Smooth muscle cell (in vitro differentiated cells): ENCODE measurements around the gene CORIN. TPM values are rescaled to one million over a fixed set of nuclear protein-coding genes. Genes with fewer than 3 reads are reported as not detected.

ENCODE experiments used
- DNase-seq: peaks from one replicate; lab custom pipeline; 2025; ENCODE audit not compliant: unreplicated experiment; lab: John Stamatoyannopoulos, UW
- H2AFZ ChIP-seq: fragments of 200-600 bp; sonication (generic); 2 replicates; pipeline ENCODE4 v1.6.0; 2016; ENCODE audit warnings: antibody characterized with exemption, low read depth, mild to moderate bottlenecking
- H3F3A ChIP-seq: fragments of 200-600 bp; sonication (generic); 2 replicates; pipeline ENCODE4 v1.6.0; 2017; ENCODE audit warnings: antibody characterized with exemption, low read depth
- H3K27ac ChIP-seq: fragments of 200-600 bp; sonication (generic); 2 replicates; pipeline ENCODE4 v1.5.1; 2016; ENCODE audit warnings: low read depth, mild to moderate bottlenecking
- H3K27me3 ChIP-seq: fragments of 200-600 bp; sonication (generic); 2 replicates; pipeline ENCODE4 v1.6.1; 2016; ENCODE audit warnings: low read depth, mild to moderate bottlenecking
- H3K36me3 ChIP-seq: fragments of 200-600 bp; sonication (generic); 2 replicates; pipeline ENCODE4 v1.5.1; 2016; ENCODE audit warnings: low read depth
- H3K4me1 ChIP-seq: fragments of 200-600 bp; sonication (generic); 2 replicates; pipeline ENCODE4 v1.5.1; 2016; ENCODE audit warnings: low read depth
- H3K4me2 ChIP-seq: fragments of 200-600 bp; sonication (generic); 2 replicates; pipeline ENCODE4 v1.6.0; 2016; ENCODE audit warnings: mild to moderate bottlenecking
- H3K4me3 ChIP-seq: fragments of 200-600 bp; sonication (generic); 2 replicates; pipeline ENCODE4 v1.5.1; 2016; ENCODE audit warnings: mild to moderate bottlenecking
- H3K79me2 ChIP-seq: fragments of 200-600 bp; sonication (generic); 2 replicates; pipeline ENCODE4 v1.6.0; 2016; ENCODE audit warnings: low read depth, mild to moderate bottlenecking
- H3K9ac ChIP-seq: fragments of 200-600 bp; sonication (generic); 2 replicates; pipeline ENCODE4 v1.6.0; 2016; ENCODE audit warnings: low read depth
- H3K9me3 ChIP-seq: fragments of 200-600 bp; sonication (generic); replicated peaks from 2 replicates; pipeline ENCODE4 v1.5.1; 2016; ENCODE audit warnings: low read depth
- H4K20me1 ChIP-seq: fragments of 200-600 bp; sonication (generic); 2 replicates; pipeline ENCODE4 v1.6.0; 2016; ENCODE audit warnings: low read depth
- CTCF ChIP-seq: fragments of 200-600 bp; sonication (generic); IDR thresholded peaks from 2 replicates; pipeline ENCODE4 v1.5.1; 2017; ENCODE audit warnings: borderline replicate concordance, mild to moderate bottlenecking, antibody characterized with exemption; ENCODE audit not compliant: insufficient read depth, poor library complexity, severe bottlenecking
- WGBS: methylation state at CpG from one replicate; pipeline ENCODE4 v1.1.7; 2016; ENCODE audit warnings: low lambda C conversion rate; 5-methylcytosine and 5-hydroxymethylcytosine counted together
- polyA plus RNA-seq: library from polyadenylated mRNA; unstranded; fragments of >200 nt; fragmentation: Nextera tagmentation; extraction: Ambion mirVana; gene quantifications from 2 replicates; pipeline ENCODE4 v1.2.1, GENCODE V29; 2016
- total RNA-seq: library from RNA; depleted of rRNA; stranded (reverse); fragments of >200 nt; gene quantifications from 2 replicates; pipeline ENCODE4 v1.2.3, GENCODE V29; 2014

Gene CORIN
- total and polyA plus RNA-seq, 2 experiments from 2014 or later, result 0.27 to 1.8 TPM

DNA sequence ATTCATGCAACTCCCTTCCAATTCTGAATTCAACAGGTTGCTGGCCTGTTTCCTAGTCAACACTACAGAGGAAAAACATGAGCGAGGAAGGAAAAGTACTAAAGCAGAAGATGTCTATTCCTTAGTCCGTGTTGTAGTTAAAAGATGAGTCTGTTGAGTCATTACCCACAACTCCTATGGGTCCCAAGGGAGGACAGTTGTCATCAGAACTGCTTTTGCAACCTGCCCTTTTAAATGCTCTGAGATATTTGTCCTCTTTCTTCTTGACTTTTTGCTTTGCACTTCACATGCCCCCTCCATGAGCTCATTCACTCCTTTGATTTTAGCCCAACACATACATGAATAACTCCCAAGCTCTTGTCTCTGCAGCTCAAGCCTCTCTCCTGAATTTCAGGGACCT lies 119.2 kb downstream of the CORIN start:
- no peak for DNase-seq
- Histone ChIP-seq H3K36me3 (no peaks in the 10 kb centered on the region), H3K27ac (no peak overlapping the region), H3K4me2 (no peak overlapping the region), H4K20me1 (no peaks in the 10 kb centered on the region), H2AFZ (no peak overlapping the region), H3F3A (no peaks in the 10 kb centered on the region), H3K9ac (no peak overlapping the region), H3K27me3 (no peaks in the 10 kb centered on the region), H3K9me3 (no peaks in the 10 kb centered on the region), H3K79me2 (no peaks in the 10 kb centered on the region), H3K4me3 (no peak overlapping the region), H3K4me1 (peaks cover 6% of the 10 kb centered on the region)
- WGBS, result 93% methylated on average over 2 of the region's 2 CpGs
- TF ChIP-seq CTCF, result no peak

DNA sequence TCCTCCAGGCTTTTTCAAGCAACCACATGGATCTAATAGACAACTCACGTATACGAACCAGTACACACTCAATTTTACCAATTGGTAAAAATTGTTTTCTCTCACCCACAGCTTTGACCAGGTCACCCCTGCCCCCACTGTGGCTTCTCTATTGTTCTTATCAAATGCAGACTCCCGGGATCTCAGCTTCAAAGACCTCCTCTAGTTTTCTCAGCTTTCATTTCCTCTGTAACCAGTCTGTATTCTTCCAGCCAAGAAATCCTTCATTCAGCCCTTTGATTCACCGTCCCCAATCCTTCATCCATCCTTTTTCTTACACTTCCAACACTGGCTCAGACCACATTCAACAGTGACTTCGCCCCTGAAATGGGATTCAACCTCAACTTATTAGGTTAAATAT lies 120.7 kb downstream of the CORIN start:
- Histone ChIP-seq H3K27ac (no peak overlapping the region), H4K20me1 (no peaks in the 10 kb centered on the region), H2AFZ (no peak overlapping the region), H3K79me2 (no peaks in the 10 kb centered on the region), H3K4me3 (no peak overlapping the region), H3K36me3 (no peaks in the 10 kb centered on the region), H3K27me3 (no peaks in the 10 kb centered on the region), H3K9ac (no peak overlapping the region), H3K4me1 (peaks cover 6% of the 10 kb centered on the region), H3K4me2 (no peak overlapping the region), H3F3A (no peaks in the 10 kb centered on the region), H3K9me3 (no peaks in the 10 kb centered on the region)
- no peak for TF ChIP-seq CTCF
- WGBS, result 46% methylated on average over 5 of the region's 5 CpGs
- no peak for DNase-seq

DNA sequence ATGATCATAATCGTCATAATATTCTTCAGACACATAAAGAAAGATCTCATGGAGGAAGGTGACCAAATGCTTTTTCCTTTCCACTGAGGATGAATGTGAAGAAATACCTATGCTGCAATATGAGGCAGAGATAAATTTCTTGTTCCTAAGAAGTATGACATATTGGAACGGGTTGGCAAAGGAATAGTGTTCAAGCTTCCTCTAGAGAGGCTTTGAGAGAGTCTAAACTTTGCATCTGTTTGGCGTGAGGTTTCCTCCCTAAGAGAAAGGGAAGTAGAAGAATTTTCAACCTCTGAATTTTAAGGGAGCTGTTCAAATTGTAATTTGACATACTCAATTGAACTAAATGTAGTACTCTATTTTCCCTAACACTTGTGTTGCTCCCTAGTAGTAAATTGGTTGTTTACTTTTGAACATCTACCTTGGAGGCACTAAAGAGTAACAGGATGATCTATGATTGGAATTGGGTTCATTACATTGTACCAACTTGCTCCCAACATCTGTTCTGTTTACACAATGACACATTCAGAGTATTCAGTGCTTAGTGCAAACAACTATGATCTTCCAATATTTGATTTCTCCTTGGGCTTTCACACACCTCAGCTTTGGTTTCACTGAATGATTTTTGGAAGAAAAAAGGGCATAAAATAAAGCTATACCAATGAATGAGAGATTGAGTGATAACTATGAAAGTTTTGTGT lies 122.0 kb downstream of the CORIN start:
- 72% methylated on average over 3 of the region's 3 CpGs for WGBS

More for the DNA sequence above, 122.0 kb downstream of the CORIN start:
- Histone ChIP-seq H3K4me3 (no peak overlapping the region), H3K79me2 (no peaks in the 10 kb centered on the region), H3K36me3 (no peaks in the 10 kb centered on the region), H3K9ac (no peak overlapping the region), H3K27me3 (no peaks in the 10 kb centered on the region), H4K20me1 (no peaks in the 10 kb centered on the region), H3K4me1 (peaks cover 6% of the 10 kb centered on the region), H3K9me3 (no peaks in the 10 kb centered on the region), H3K27ac (no peak overlapping the region), H3F3A (no peaks in the 10 kb centered on the region), H3K4me2 (no peak overlapping the region), H2AFZ (no peak overlapping the region)
- TF ChIP-seq CTCF, result no peak
- DNase-seq, result no peak
